Stimulated activated CD4-positive, alpha-beta T cell treated with anti-CD3 and anti-CD28 coated beads, Interleukin-12 subunit alpha, Interleukin-12 subunit beta, amount 100 ng/mL, for 24 hours (primary cell): ENCODE measurements around the gene SH2D3C.
"Not testable (repeated sequence)": the region's sequence is repeated elsewhere in the genome, so short reads cannot be mapped to it uniquely, and the experiment has no call there.

Experiments used
- DNase-seq, 2 experiments: peaks; one replicate each; pipeline ENCODE4 v3.0.0-alpha.2; 2020; ENCODE audit warnings: low read depth in 2 of 2

Gene SH2D3C

GRCh38 chr9:127769101-127769500 is 9.4 kb downstream of the SH2D3C start:
- DNase-seq: no peak

- no peak for DNase-seq
Measured at GRCh38 chr9:127768698-127769097, 9.8 kb downstream of the SH2D3C start.

- no peak for DNase-seq
Measured at GRCh38 chr9:127767909-127768331, 10.5 kb downstream of the SH2D3C start.

GRCh38 chr9:127767410-127767809 is 11.1 kb downstream of the SH2D3C start:
- no peak for DNase-seq

GRCh38 chr9:127765418-127765817 is 13.0 kb downstream of the SH2D3C start:
- no peak for DNase-seq

- no peak for DNase-seq
Measured at GRCh38 chr9:127763918-127764384, 14.5 kb downstream of the SH2D3C start.

- DNase-seq: no peak
Measured at GRCh38 chr9:127762111-127762676, 16.3 kb downstream of the SH2D3C start.

- no peak for DNase-seq
Measured at GRCh38 chr9:127761491-127761956, 16.9 kb downstream of the SH2D3C start.

GRCh38 chr9:127761061-127761460 is 17.4 kb downstream of the SH2D3C start:
- DNase-seq: no peak

GRCh38 chr9:127758843-127759242 is 19.6 kb downstream of the SH2D3C start:
- DNase-seq: no peak

- DNase-seq: not testable (repeated sequence)
Measured at GRCh38 chr9:127756776-127757175, 21.7 kb downstream of the SH2D3C start.

GRCh38 chr9:127756233-127756632 is 22.2 kb downstream of the SH2D3C start:
- no peak for DNase-seq

- no peak for DNase-seq
Measured at GRCh38 chr9:127755061-127756060, 23.1 kb downstream of the SH2D3C start.

GRCh38 chr9:127754099-127755060 is 24.1 kb downstream of the SH2D3C start:
- DNase-seq: no peak

GRCh38 chr9:127753622-127754021 is 24.8 kb downstream of the SH2D3C start:
- DNase-seq: no peak

- DNase-seq: no peak
Measured at GRCh38 chr9:127753148-127753547, 25.3 kb downstream of the SH2D3C start.

GRCh38 chr9:127751269-127752054 is 27.0 kb downstream of the SH2D3C start:
- DNase-seq: no peak

- DNase-seq: no peak
Measured at GRCh38 chr9:127749090-127749787, 29.2 kb downstream of the SH2D3C start.

GRCh38 chr9:127746959-127747569 is 31.4 kb downstream of the SH2D3C start:
- DNase-seq: no peak
